NCI-H524 treated with DMSO at 0.1 percent for 48 hours (cell line): ENCODE data around the gene OR8S1.

ENCODE experiments used
- DNase-seq: peaks from one replicate; lab custom pipeline; 2025; lab: John Stamatoyannopoulos, UW

The OR8S1 gene

DNA sequence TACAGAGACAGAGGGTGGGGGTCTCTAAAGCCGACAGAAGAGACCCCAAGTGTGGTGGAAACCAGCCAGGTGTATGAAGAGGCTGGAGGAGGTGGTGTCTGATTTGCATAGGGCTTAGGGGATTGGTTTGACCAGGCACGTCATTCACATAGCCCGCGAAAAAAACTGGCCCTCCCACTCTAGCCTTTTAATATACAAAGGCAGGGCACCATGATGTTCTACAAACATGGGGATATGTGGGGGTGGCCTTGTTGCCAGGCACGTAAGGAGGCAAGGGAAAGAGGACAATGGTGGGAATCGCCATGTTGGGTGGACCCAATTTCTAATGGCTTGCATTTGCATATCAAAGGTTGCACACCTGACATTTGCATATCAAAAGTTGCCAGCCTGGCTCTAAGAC, 31.2 kb downstream of the OR8S1 start:
- no peak for DNase-seq

DNA sequence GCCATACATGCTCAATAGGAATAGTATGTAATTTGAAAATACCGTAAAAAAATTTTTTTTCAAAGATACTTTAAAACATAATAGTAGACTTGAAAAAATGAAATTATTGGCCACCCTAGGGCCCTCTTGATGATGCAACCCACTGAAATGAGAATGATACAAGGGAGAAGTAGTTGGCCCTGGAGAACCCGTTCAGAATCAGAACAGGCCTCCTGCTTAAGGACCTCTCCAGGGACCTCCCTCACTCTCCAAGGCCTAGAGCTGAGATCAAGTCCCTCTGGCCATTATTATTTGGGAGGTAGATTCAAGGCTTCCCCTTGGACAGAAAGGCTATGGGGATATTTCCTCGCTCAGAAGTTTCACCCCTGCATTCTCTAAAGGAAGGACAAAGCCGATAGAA, 32.5 kb downstream of the OR8S1 start:
- no peak for DNase-seq

DNA sequence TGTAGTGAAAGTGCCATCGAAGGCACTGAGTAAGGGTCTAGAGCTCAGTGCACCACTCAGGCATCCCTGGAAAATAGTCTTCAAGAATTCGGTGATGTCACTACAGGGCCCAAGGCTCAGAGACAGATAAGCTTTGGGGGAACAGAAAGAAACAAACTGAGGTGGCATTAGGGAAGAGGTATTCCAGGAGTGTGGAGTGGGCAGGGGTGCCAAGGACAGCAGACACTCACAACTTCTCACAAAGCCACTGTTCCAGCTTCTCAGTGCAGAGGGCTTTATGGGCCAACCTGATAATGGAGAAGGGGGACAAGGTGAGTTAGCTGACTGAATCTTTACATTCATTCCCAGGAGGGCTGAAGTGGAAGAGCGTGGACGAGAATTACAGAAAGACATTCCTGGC, 42.3 kb downstream of the OR8S1 start:
- DNase-seq: no peak

DNA sequence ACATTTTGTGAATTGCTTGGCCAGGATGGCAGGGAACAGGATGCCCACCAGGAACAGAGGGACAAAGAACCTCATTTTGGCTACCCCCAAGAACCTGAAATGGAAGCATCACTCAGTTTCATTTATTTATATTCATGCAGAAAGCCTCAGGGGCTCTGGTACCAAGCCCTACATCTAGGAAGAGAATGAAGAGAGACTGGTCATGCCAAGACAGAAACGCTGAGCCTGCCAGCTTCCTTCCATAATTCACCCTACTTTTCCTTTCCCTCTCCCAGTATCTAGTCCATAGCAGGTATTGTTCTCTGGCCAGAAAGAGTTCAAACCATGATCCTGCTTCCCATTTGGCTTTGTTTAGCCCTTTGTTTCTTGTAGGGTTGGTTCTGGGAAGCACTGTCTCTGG, 44.5 kb downstream of the OR8S1 start, which contains the start of gene LALBA:
LALBA (minus strand) TSS at position 101 of the 400 bp plus-strand sequence; CDS start at position 75, 26 bp downstream.
- no peak for DNase-seq

DNA sequence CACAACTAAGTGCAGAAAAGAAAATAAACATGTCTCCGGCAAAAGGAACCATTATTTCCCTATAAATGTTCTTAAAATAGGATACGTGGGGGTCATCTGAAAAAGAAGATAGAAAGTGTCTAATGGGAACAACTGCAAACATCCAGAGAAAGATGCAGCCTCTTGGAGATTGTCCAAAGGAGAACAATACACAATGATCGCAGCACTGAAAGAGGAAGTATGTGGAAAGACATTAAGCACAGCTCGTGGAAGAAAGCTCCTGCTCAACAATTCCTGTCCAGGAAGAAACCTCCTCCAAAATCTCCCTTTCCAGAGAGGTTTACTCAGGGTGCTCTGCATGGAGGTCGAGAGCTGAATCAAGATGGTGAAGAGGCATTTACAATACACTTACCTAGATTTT, 46.9 kb downstream of the OR8S1 start:
- DNase-seq: no peak
